ENCODE results near the gene CYP2A6.
"Not testable (repeated sequence)": the region's sequence is repeated elsewhere in the genome, so short reads cannot be mapped to it uniquely, and the experiment has no call there.

CYP2A6 gene

GRCh38 chr19:40842012-40842411 is 8.2 kb downstream of the CYP2A6 start:
- CTCF ChIA-PET; DNase-seq (ENCODE audit: low spot score); POLR2A ChIA-PET (ENCODE audit: low non-redundant PET); H3K27ac ChIP-seq: not testable (repeated sequence)

DNA sequence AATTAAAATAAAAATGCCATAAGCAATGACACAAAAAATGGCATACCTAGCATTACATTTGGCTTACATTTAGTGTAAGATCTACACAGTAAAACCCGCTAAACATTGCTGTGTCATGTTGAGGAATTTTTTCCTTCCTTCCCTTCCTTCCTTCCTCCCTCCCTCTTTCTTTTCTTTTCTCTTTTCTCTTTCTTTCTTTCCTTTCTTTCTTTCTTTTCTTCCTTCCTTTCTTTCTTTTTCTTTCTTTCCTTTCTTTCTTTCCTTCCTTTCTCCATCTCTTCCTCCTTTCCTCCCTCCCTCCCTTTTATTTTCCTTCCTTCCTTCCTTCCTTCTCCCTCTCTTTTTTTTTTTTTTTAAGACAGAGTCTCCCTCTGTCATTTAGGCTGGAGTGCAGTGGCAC is 11.8 kb downstream of the CYP2A6 start:
- CTCF ChIA-PET; DNase-seq (ENCODE audit: low spot score); H3K27ac ChIP-seq; POLR2A ChIA-PET (ENCODE audit: low non-redundant PET): not testable (repeated sequence)

GRCh38 chr19:40836754-40837429 is 13.4 kb downstream of the CYP2A6 start:
- TF ChIP-seq CTCF (conservative IDR thresholded peaks at IDR 0.05; ENCODE audit: low read depth), result no peak
- no peak for DNase-seq (ENCODE audit: low spot score)
- H3K27ac ChIP-seq, result no peak overlapping the region
- ChIA-PET CTCF (interaction anchor here (0.7 to 1.0 kb wide), 3 partner anchors 202 to 832 kb away, joined by 3 to 4 read pairs (median 4); no protein-coding TSS in a partner anchor), POLR2A (ENCODE audit: low non-redundant PET) (interaction anchor here (0.7 kb wide), 1 partner anchor 16 kb away, joined by 4 read pairs; no protein-coding TSS in a partner anchor)

- POLR2A ChIA-PET (ENCODE audit: low non-redundant PET); DNase-seq (ENCODE audit: low spot score); H3K27ac ChIP-seq: not testable (repeated sequence)
- CTCF ChIA-PET, result interaction anchor here (0.6 to 0.7 kb wide), 2 partner anchors 40 to 137 kb away, joined by 3 read pairs; no protein-coding TSS in a partner anchor
These were observed 16.3 kb downstream of the CYP2A6 start for GRCh38 chr19:40833728-40834533.

DNA sequence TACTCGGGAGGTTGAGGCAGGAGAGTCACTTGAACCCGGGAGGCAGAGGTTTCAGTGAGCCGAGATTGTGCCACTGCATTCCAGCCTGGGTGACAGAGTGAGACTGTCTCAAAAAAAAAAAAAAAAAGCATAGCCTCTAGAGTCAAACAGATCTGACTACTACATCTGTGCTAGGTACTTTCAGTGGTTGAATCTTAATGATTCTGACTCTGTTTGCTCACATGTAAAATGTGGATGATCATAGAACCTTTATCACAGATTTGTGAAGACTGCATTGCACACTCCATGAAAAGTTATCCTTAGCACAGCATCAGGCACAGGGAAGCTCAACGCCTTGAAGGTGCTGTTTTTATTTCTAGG is 17.8 kb downstream of the CYP2A6 start:
- H3K27ac ChIP-seq, result peak overlapping the region; percentile 84
- DNase-seq (ENCODE audit: low spot score); POLR2A ChIA-PET (ENCODE audit: low non-redundant PET): not testable (repeated sequence)
- CTCF ChIA-PET, result interaction anchor here (0.6 to 1.1 kb wide), 3 partner anchors 12 to 326 kb away, joined by 4 to 6 read pairs (median 4); no protein-coding TSS in a partner anchor

DNA sequence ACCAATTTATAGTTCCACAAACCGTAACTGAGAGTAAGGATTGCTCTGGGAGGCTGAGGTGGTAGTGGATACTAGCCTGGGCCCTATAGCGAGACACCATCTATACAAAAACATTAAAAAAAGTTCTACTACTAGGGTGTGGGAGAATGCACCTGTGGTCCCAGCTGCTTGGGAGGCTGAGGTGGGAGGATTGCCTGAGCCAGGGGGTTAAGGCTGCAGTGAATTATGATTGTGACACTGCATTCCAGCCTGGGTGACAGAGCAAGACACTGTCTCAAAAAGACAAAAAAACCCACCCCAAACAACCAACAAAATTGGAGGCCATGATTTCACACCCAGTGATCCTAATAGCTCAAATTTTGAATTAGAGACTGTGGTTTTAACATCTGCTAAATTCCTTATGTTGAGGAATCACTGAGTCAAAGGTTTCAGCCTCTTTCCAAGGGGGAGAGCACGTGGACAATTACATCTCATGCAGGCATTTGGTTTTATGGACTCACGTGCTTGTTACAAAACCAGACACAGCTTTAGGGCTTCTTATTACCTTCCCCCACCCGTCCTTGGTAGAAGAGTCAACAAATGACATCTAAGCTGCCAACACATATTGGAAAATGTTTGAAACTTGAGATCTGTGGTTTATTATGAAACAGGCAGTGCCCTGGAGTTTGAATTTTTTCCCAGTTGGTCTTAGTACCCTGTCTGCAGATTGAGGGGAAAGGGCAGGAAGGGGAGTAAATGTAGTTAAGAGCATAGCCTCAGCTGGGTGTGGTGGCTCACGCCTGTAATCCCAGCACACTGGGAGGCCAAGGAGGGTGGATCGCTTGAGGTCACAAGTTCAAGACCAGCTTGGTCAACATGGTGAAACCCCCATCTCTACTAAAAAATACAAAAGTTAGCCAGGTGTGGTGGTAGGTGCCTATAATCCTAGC is 18.5 kb downstream of the CYP2A6 start:
- ChIA-PET POLR2A (ENCODE audit: low non-redundant PET) (no interaction called here), CTCF (interaction anchor here (0.6 to 1.1 kb wide), 4 partner anchors 11 to 327 kb away, joined by 4 to 6 read pairs (median 4); no protein-coding TSS in a partner anchor)
- H3K27ac ChIP-seq, result peak overlapping the region; percentile 84
- no peak for TF ChIP-seq CTCF (conservative IDR thresholded peaks at IDR 0.05; ENCODE audit: low read depth)
- DNase-seq (ENCODE audit: low spot score), result peak; percentile 74

GRCh38 chr19:40830741-40831140 is 19.5 kb downstream of the CYP2A6 start:
- DNase-seq (ENCODE audit: low spot score); POLR2A ChIA-PET (ENCODE audit: low non-redundant PET); CTCF ChIA-PET: not testable (repeated sequence)
- H3K27ac ChIP-seq, result peak overlapping the region; percentile 84

- no peak for TF ChIP-seq CTCF (conservative IDR thresholded peaks at IDR 0.05; ENCODE audit: low read depth)
- ChIA-PET CTCF (no interaction called here), POLR2A (ENCODE audit: low non-redundant PET) (no interaction called here)
- H3K27ac ChIP-seq, result no peak overlapping the region
- no peak for DNase-seq (ENCODE audit: low spot score)
These were observed 21.0 kb downstream of the CYP2A6 start for GRCh38 chr19:40829205-40829604.
